Heart left ventricle (tissue), 16 donors: ENCODE measurements around the gene ZNF628. TPM values are rescaled to one million over a fixed set of nuclear protein-coding genes. Genes with fewer than 3 reads are reported as not detected.

Source experiments
- ATAC-seq, 4 donors: fragments of 200-7000 bp; cut with Tn5 transposase; one replicate each; pipeline ENCODE4 v1.9.1; 2020 to 2022; ENCODE audit warnings: moderate library complexity in 4 of 4, mild to moderate bottlenecking in 3 of 4, moderate number of reproducible peaks in 1 of 4
- DNase-seq, 5 donors: peaks; one replicate each; pipeline ENCODE4 v3.0.0-alpha.2; 2020
- H3K27ac ChIP-seq, 12 donors: fragments of 200-600 bp; sonication (generic) in 4 of 12; one replicate each; pipeline versions ENCODE4 v1.5.0 to v1.8.0; 2016 to 2022; ENCODE audit warnings: mild to moderate bottlenecking in 2 of 12
- H3K27me3 ChIP-seq, 9 donors: fragments of 200-600 bp; sonication (generic) in 2 of 9; one replicate each; pipeline versions ENCODE4 v1.5.1 to v1.8.0; 2016 to 2022; ENCODE audit warnings: mild to moderate bottlenecking in 3 of 9
- H3K36me3 ChIP-seq, 9 donors: fragments of 200-600 bp; sonication (generic) in 2 of 9; one replicate each; pipeline versions ENCODE4 v1.5.0 to v1.8.0; 2018 to 2022; ENCODE audit warnings: mild to moderate bottlenecking in 2 of 9
- H3K4me1 ChIP-seq, 12 donors: fragments of 200-600 bp; sonication (generic) in 4 of 12; one replicate each; pipeline versions ENCODE4 v1.5.0 to v1.8.0; 2016 to 2022; ENCODE audit warnings: mild to moderate bottlenecking in 3 of 12
- H3K4me3 ChIP-seq, 12 donors: fragments of 200-600 bp; sonication (generic) in 4 of 12; one replicate each; pipeline versions ENCODE4 v1.5.0 to v1.8.0; 2017 to 2022; ENCODE audit warnings: mild to moderate bottlenecking in 9 of 12, moderate library complexity in 4 of 12
- H3K9me3 ChIP-seq, 12 donors: fragments of 200-600 bp; sonication (generic) in 4 of 12; one replicate each; pipeline versions ENCODE4 v1.5.0 to v1.8.0; 2016 to 2022; ENCODE audit warnings: mild to moderate bottlenecking in 1 of 12
- CTCF ChIP-seq, 12 donors: fragments of 200-600 bp; sonication (generic) in 4 of 12; IDR thresholded peaks; one replicate each; pipeline versions ENCODE4 v1.5.0 to v1.8.0; 2018 to 2022; ENCODE audit warnings: antibody characterized with exemption in 12 of 12, mild to moderate bottlenecking in 5 of 12
- POLR2A ChIP-seq, 2 donors: fragments of 450-650 bp; IDR thresholded peaks; one replicate each; pipeline ENCODE4 v1.6.1; 2017; ENCODE audit warnings: antibody characterized with exemption in 2 of 2, mild to moderate bottlenecking in 2 of 2, moderate library complexity in 2 of 2
- WGBS, 4 donors: extraction: QIAGEN DNeasy Blood & Tissue Kit in 2 of 4; methylation state at CpG; one replicate each; pipeline versions ENCODE4 v1.1.5 to v1.1.7; 2013 to 2018; 5-methylcytosine and 5-hydroxymethylcytosine counted together
- intact Hi-C, 10 donors: fragments of 100-400 bp; cut with DNase I; formaldehyde crosslinking; loops; one replicate each; pipeline versions ENCODE4 v1.11.1 to v1.14.2; 2022
- polyA plus RNA-seq, 2 donors: library from polyadenylated mRNA; stranded (reverse); fragments of 200-250 nt; gene quantifications; one replicate each; pipeline ENCODE4 v1.2.3, GENCODE V29; 2013
- total RNA-seq, 9 donors: library from RNA; depleted of rRNA in 2 of 9; stranded (reverse); fragments of >200 nt in 2 of 9; fragmentation: NEBNext Ultra II Directional in 3 of 9; extraction: Animal tissue kit (Norgen Biotek cat#: 25700) in 3 of 9; gene quantifications; one replicate each; pipeline versions ENCODE4 v1.1.0 to v1.2.4, GENCODE V29; 2016 to 2023
- donor health status: ischemic (EF 13 %, LVEDD 7.1; RV severe dilation, severe dysfunction).
- donor health status: healthy with polysubstance abuse.
- donor health status: DM: no; HTN: yes; CAD: no.
- donor health status: DM: no; HTN: no; CAD: no.
- donor health status: ischemic (EF 25% LVEDD 6.9; RV normal size, moderate dysfunction).
- donor health status: ischemic (EF 25% LVEDD 5.7; RV mildly dilated, moderate dysfunction).
- donor health status: healthy.
- donor health status: DM: yes; HTN: yes; CAD: no.
- donor health status: ischemic (EF 35%, LVEDD 5.7; RV mildly dilated, moderate dysfunction).
- donor health status: nonischemic (EF 11% LVEDD 7.7; RV severe dilation, severe dysfunction).
- donor health status: DM: yes; HTN: yes; CAD: no.
- donor health status: PGD.
- donor health status: ischemic (EF 29% LVEDD 5.4; RV normal size, mild dysfunction).
- donor health status: nonischemic (EF 23%, LVEDD 6.1; RV moderate dilation, normal function).

Gene ZNF628
- total and polyA plus RNA-seq, 11 donors = 2.3 to 10.3 (median 5.4) TPM

GRCh38 chr19:55464662-55465054 is 11.8 kb upstream of the ZNF628 start, which contains the start of gene C19orf85:
C19orf85 (minus strand) TSS chr19:55464751; CDS start chr19:55464554, 197 bp downstream.
- no peaks in the 10 kb centered on the region for H3K27me3 ChIP-seq
- peaks cover 0 to 27% (median 14%) of the 10 kb centered on the region in 12 donors for H3K4me1 ChIP-seq
- WGBS, 4 donors = 61 to 80% (median 72%) methylated on average over 14 of the region's 14 CpGs
- DNase-seq (peak in 1 of 5 donors; percentile 19), ATAC-seq (no peak)
- no peak within 1 kb of the TSS for H3K4me3 ChIP-seq
- TF ChIP-seq CTCF (IDR thresholded peaks at IDR 0.05) (no peak), POLR2A (IDR thresholded peaks at IDR 0.05) (no peak)
- intact Hi-C loops = loop anchor here in 4 of 10 donors (5.0 kb wide), 3 partner anchors 38 to 168 kb away; no protein-coding TSS in a partner anchor
- H3K9me3 ChIP-seq = no peaks in the 10 kb centered on the region
- H3K27ac ChIP-seq = no peak within 1 kb of the TSS
- no peaks in the 10 kb centered on the region for H3K36me3 ChIP-seq

GRCh38 chr19:55465460-55466240 is 10.8 kb upstream of the ZNF628 start:
- no peaks in the 10 kb centered on the region for H3K36me3 ChIP-seq
- no peak for TF ChIP-seq CTCF (IDR thresholded peaks at IDR 0.05)
- TF ChIP-seq POLR2A (IDR thresholded peaks at IDR 0.05) = no peak
- H3K4me1 ChIP-seq = peaks cover 0 to 20% (median 13%) of the 10 kb centered on the region in 12 donors
- no peaks in the 10 kb centered on the region for H3K9me3 ChIP-seq
- intact Hi-C loops = loop anchor here in 7 of 10 donors (2.0 to 5.0 kb wide), 5 partner anchors 37 to 167 kb away; no protein-coding TSS in a partner anchor
- H3K27ac ChIP-seq = no peak overlapping the region
- DNase-seq (peak in 2 of 5 donors; percentile 24), ATAC-seq (no peak)
- H3K4me3 ChIP-seq = no peak overlapping the region
- 81 to 93% (median 85%) methylated on average over 9 to 11 of the region's 11 CpGs for WGBS, 4 donors
- no peaks in the 10 kb centered on the region for H3K27me3 ChIP-seq

GRCh38 chr19:55466241-55466614 is 10.2 kb upstream of the ZNF628 start:
- no peak for DNase-seq
- Histone ChIP-seq H3K9me3 (no peaks in the 10 kb centered on the region), H3K4me3 (no peak overlapping the region), H3K27ac (no peak overlapping the region), H3K36me3 (no peaks in the 10 kb centered on the region), H3K27me3 (no peaks in the 10 kb centered on the region), H3K4me1 (peaks cover 0 to 17% (median 9%) of the 10 kb centered on the region in 12 donors)
- TF ChIP-seq CTCF (IDR thresholded peaks at IDR 0.05) = no peak
- TF ChIP-seq POLR2A (IDR thresholded peaks at IDR 0.05) = no peak
- intact Hi-C loops = loop anchor here in 7 of 10 donors (2.0 to 5.0 kb wide), 5 partner anchors 36 to 167 kb away; no protein-coding TSS in a partner anchor
- 85 to 94% (median 92%) methylated on average over 4 of the region's 4 CpGs for WGBS, 4 donors
- ATAC-seq = no peak
